Caco-2 (cell line): Measurements from ENCODE around the gene MAP3K4. TPM values are rescaled to one million over a fixed set of nuclear protein-coding genes. Genes with fewer than 3 reads are reported as not detected.

Experiments
- BruUV-seq: library from RNA; stranded (reverse); fragments of 400-500 nt; replicated peaks from 2 replicates; lab custom pipeline; 2021; lab: Mats Ljungman, UMichigan
- CTCF ChIA-PET: fragments of 300-600 bp; sonication (Branson Sonifier 250); formaldehyde crosslinking; loops from one replicate; lab custom pipeline; 2022; ENCODE audit warnings: antibody characterized with exemption; lab: Charles Lee
- POLR2A ChIA-PET: fragments of 300-600 bp; sonication (Branson Sonifier 250); formaldehyde crosslinking; loops from one replicate; lab custom pipeline; 2022; ENCODE audit warnings: antibody characterized with exemption; lab: Charles Lee
- DNase-seq, 2 experiments: peaks; one replicate each; pipeline versions ENCODE4 v3.0.0 to v3.0.0-alpha.2; 2020 to 2022
- H3K27me3 ChIP-seq: replicated peaks from 2 replicates; pipeline ENCODE4 v1.6.0; 2011; ENCODE audit warnings: low read length; ENCODE audit not compliant: control insufficient read depth, insufficient read depth
- H3K36me3 ChIP-seq: 2 replicates; pipeline ENCODE4 v1.5.1; 2011; ENCODE audit warnings: low read length; ENCODE audit not compliant: control insufficient read depth, insufficient read depth
- H3K4me1 ChIP-seq: fragments of 250-450 bp; sonication (Bioruptor Pico); 2 replicates; pipeline ENCODE4 v1.5.1; 2020; ENCODE audit warnings: mild to moderate bottlenecking
- H3K4me3 ChIP-seq: 2 replicates; pipeline ENCODE4 v1.5.1; 2011; ENCODE audit warnings: low read depth, mild to moderate bottlenecking, control low read depth, low read length
- H3K9me3 ChIP-seq: fragments of 250-450 bp; sonication (Bioruptor Pico); 2 replicates; pipeline ENCODE4 v1.5.1; 2020; ENCODE audit warnings: mild to moderate bottlenecking, moderate library complexity
- H3K27ac Mint-ChIP-seq: one replicate; pipeline ENCODE4 v1.8.0; 2022; ENCODE audit warnings: mixed read lengths; ENCODE audit not compliant: unreplicated experiment
- H3K27me3 Mint-ChIP-seq: one replicate; pipeline ENCODE4 v1.8.0; 2022; ENCODE audit warnings: mixed read lengths; ENCODE audit not compliant: insufficient read depth, unreplicated experiment
- H3K36me3 Mint-ChIP-seq: one replicate; pipeline ENCODE4 v1.8.0; 2022; ENCODE audit warnings: mild to moderate bottlenecking, mixed read lengths; ENCODE audit not compliant: insufficient read depth, unreplicated experiment
- H3K4me1 Mint-ChIP-seq: one replicate; pipeline ENCODE4 v1.8.0; 2022; ENCODE audit warnings: low read depth, mixed read lengths; ENCODE audit not compliant: unreplicated experiment
- H3K4me3 Mint-ChIP-seq: one replicate; pipeline ENCODE4 v1.8.0; 2022; ENCODE audit warnings: mild to moderate bottlenecking, moderate library complexity, mixed read lengths; ENCODE audit not compliant: unreplicated experiment
- H3K9me3 Mint-ChIP-seq: one replicate; pipeline ENCODE4 v1.8.0; 2022; ENCODE audit warnings: mixed read lengths; ENCODE audit not compliant: unreplicated experiment
- CTCF ChIP-seq, 2 experiments: fragments of 200-600 bp in 1 of 2; IDR thresholded peaks; 1 replicate in 1 of 2; 2 replicates in 1 of 2; pipeline versions ENCODE4 v1.5.1 to v1.8.0; 2011 to 2022; ENCODE audit warnings: antibody characterized with exemption in 1 of 2, control low read depth in 1 of 2, inconsistent platforms in 1 of 2, low read depth in 1 of 2, low read length in 1 of 2, mild to moderate bottlenecking in 1 of 2, moderate library complexity in 1 of 2; ENCODE audit not compliant: insufficient read depth in 1 of 2, severe bottlenecking in 1 of 2, unreplicated experiment in 1 of 2
- intact Hi-C: fragments of 100-400 bp; cut with micrococcal nuclease; formaldehyde crosslinking; loops from one replicate; pipeline ENCODE4 v1.10.0; 2022; ENCODE audit not compliant: unreplicated experiment
- total RNA-seq: library from RNA; stranded (reverse); gene quantifications from 2 replicates; pipeline ENCODE4 v1.2.3, GENCODE V29; 2022

Gene MAP3K4
- total RNA-seq, 1 experiment from 2014 or later, result 34.3 TPM

- BruUV-seq, result no TSS peak
- CTCF ChIA-PET, result no interaction called here
- H3K27ac Mint-ChIP-seq, result no peak overlapping the region
These were observed 65.8 kb downstream of the MAP3K4 start for GRCh38 chr6:161057103-161058091.

GRCh38 chr6:161058741-161059140 is 67.2 kb downstream of the MAP3K4 start:
- POLR2A ChIA-PET, result no interaction called here
- BruUV-seq, result no TSS peak
- Histone ChIP-seq H3K9me3 (no peaks in the 10 kb centered on the region), H3K4me3 (no peak overlapping the region), H3K27me3 (no peaks in the 10 kb centered on the region), H3K36me3 (no peaks in the 10 kb centered on the region), H3K4me1 (no peaks in the 10 kb centered on the region)
- H3K4me1 Mint-ChIP-seq, result no peaks in the 10 kb centered on the region
- CTCF ChIA-PET, result no interaction called here
- H3K27ac Mint-ChIP-seq, result no peak overlapping the region
- no peaks in the 10 kb centered on the region for H3K9me3 Mint-ChIP-seq
- no peak overlapping the region for H3K4me3 Mint-ChIP-seq
- TF ChIP-seq CTCF (IDR thresholded peaks at IDR 0.05; ENCODE audit: insufficient read depth in 1 of 2, low read depth in 1 of 2, low read length in 1 of 2, severe bottlenecking in 1 of 2, unreplicated experiment in 1 of 2), result no peak
- H3K36me3 Mint-ChIP-seq, result peaks cover 6% of the 10 kb centered on the region
- H3K27me3 Mint-ChIP-seq, result no peaks in the 10 kb centered on the region
- no peak for DNase-seq
- intact Hi-C loops, result no loop called here

More at GRCh38 chr6:161057103-161058091, 65.8 kb downstream of the MAP3K4 start:
- Mint-ChIP-seq H3K4me3 (no peak overlapping the region), H3K4me1 (no peaks in the 10 kb centered on the region), H3K9me3 (no peaks in the 10 kb centered on the region), H3K36me3 (peaks cover 6% of the 10 kb centered on the region), H3K27me3 (no peaks in the 10 kb centered on the region)
- Histone ChIP-seq H3K36me3 (no peaks in the 10 kb centered on the region), H3K4me3 (no peak overlapping the region), H3K4me1 (no peaks in the 10 kb centered on the region), H3K27me3 (no peaks in the 10 kb centered on the region), H3K9me3 (no peaks in the 10 kb centered on the region)
- no peak for DNase-seq
- intact Hi-C loops, result no loop called here
- no peak for TF ChIP-seq CTCF (IDR thresholded peaks at IDR 0.05; ENCODE audit: insufficient read depth in 1 of 2, low read depth in 1 of 2, low read length in 1 of 2, severe bottlenecking in 1 of 2, unreplicated experiment in 1 of 2)
- POLR2A ChIA-PET, result no interaction called here

GRCh38 chr6:161061576-161061975 is 70.0 kb downstream of the MAP3K4 start:
- Mint-ChIP-seq H3K36me3 (peaks cover under 1% of the 10 kb centered on the region), H3K4me3 (no peak overlapping the region), H3K9me3 (no peaks in the 10 kb centered on the region), H3K4me1 (no peaks in the 10 kb centered on the region), H3K27me3 (no peaks in the 10 kb centered on the region), H3K27ac (no peak overlapping the region)
- intact Hi-C loops, result no loop called here
- Histone ChIP-seq H3K4me1 (no peaks in the 10 kb centered on the region), H3K4me3 (no peak overlapping the region), H3K27me3 (no peaks in the 10 kb centered on the region), H3K9me3 (no peaks in the 10 kb centered on the region), H3K36me3 (no peaks in the 10 kb centered on the region)
- TF ChIP-seq CTCF (IDR thresholded peaks at IDR 0.05; ENCODE audit: insufficient read depth in 1 of 2, low read depth in 1 of 2, low read length in 1 of 2, severe bottlenecking in 1 of 2, unreplicated experiment in 1 of 2), result no peak
- ChIA-PET CTCF (no interaction called here), POLR2A (no interaction called here)
- DNase-seq, result no peak
- no TSS peak for BruUV-seq
